ENCODE results near the gene GREM2.

The GREM2 gene

DNA sequence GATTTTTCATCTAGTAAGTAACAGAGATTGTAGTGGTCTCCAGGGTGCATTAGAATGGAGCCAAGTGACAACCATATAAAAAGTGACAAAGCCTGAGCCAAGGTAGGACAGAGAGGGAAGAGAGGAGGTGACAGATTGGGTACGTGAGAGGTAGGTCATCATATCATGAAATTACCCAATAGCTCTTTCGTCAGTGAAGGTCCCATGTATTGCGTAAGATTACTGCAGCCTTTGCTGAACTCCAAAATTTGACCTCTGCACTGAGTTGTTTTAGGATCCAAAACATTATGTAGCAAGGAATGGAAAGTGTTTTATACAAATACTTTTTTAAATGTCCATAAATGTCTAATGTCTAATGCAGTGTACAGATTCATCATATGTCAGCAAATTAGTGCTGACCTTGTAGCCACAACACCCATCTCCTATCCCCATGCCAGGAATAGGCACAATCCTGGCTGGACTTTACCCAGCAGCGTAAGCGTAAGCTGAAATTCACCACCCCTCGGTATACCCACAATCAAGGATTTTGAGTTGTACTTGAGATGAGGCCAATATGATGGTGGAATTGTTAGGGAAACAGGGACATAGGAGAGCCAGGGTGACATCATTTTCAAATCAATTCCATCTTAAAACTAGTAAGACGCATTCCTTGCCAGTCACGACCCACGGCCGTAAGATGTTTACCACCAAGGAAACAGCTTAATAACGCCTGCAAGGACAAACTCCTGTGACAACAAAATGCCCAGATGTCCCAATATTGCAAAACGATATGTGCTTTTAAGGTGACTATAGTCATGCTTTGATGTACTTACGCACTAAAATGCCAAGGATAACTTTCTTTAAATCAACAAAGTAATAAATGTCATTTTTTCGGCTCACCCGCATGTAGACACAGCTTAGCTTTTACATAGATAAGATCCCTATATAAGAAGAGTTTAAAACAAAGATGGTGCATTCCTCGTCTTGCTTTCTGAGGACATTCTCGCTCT lies 38.1 kb upstream of the GREM2 start:
- in situ Hi-C loops (cut with MboI; ENCODE audit: low pct_unique_long_range_greater_than_20kb, low sequenced_read_pairs, unreplicated experiment) = no loop called here
- DNase-seq (ENCODE audit: low spot score) = no peak
- TF ChIP-seq, protein P1, sequence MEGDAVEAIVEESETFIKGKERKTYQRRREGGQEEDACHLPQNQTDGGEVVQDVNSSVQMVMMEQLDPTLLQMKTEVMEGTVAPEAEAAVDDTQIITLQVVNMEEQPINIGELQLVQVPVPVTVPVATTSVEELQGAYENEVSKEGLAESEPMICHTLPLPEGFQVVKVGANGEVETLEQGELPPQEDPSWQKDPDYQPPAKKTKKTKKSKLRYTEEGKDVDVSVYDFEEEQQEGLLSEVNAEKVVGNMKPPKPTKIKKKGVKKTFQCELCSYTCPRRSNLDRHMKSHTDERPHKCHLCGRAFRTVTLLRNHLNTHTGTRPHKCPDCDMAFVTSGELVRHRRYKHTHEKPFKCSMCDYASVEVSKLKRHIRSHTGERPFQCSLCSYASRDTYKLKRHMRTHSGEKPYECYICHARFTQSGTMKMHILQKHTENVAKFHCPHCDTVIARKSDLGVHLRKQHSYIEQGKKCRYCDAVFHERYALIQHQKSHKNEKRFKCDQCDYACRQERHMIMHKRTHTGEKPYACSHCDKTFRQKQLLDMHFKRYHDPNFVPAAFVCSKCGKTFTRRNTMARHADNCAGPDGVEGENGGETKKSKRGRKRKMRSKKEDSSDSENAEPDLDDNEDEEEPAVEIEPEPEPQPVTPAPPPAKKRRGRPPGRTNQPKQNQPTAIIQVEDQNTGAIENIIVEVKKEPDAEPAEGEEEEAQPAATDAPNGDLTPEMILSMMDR (IDR thresholded peaks at IDR 0.05; ENCODE audit: extremely low read depth, insufficient read depth, missing control alignments) = no peak

DNA sequence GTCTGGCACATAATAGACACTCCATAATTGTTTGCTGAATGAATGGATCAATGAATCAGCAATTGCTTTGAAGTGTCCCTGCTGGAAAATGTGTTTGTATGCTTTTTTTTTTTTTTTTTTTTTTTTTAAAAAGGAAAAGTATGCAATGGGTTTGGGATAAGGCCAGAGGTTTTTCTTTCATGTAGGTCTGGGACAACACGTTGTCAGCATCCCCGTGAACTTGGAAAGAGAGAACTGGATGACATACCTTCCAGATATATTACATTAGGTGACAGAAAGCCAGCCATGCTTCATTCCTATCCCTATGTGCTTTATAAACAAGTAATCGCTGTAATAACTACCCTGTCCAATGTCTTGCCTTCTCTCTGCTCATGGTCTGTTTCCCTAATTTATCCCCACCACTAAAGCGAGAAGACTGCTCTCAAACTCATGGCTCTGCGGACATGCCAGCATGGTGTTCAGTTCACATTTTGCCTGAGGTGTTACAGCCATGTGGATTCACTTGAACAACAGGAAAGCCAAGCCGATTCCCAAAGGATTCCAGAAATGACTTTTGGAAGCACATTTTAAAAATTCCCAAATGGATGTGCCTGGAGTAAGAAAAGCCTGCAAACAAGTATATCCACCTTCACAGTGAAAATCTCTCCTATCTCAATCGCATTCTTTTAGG lies 34.8 kb upstream of the GREM2 start:
- no peak for DNase-seq (ENCODE audit: low spot score)
- in situ Hi-C loops (cut with MboI; ENCODE audit: low pct_unique_long_range_greater_than_20kb, low sequenced_read_pairs, unreplicated experiment) = no loop called here
- TF ChIP-seq, protein P1 (IDR thresholded peaks at IDR 0.05; ENCODE audit: extremely low read depth, insufficient read depth, missing control alignments) = no peak

DNA sequence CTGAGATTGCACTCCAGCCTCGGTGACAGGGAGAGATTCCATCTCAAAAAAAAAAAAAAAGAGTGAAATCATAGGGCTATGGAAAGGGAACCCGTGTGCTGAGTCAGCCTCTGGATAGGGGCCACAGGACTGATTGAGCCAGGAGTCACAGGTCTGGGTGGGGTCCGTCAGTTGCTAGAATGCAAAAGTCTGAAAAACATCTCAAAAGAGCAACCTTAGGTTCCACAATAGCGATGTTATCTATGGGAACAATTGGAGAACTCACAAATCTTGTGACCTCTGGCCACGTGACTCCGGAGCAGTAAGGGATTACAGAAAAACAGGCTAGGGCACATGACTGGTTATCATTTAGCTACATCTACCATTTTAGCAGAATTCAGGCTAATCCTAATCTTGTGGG lies 32.8 kb upstream of the GREM2 start:
- no peak for DNase-seq (ENCODE audit: low spot score)
- TF ChIP-seq, protein P1 (IDR thresholded peaks at IDR 0.05; ENCODE audit: extremely low read depth, insufficient read depth, missing control alignments) = no peak
- in situ Hi-C loops (cut with MboI; ENCODE audit: low pct_unique_long_range_greater_than_20kb, low sequenced_read_pairs, unreplicated experiment) = no loop called here

DNA sequence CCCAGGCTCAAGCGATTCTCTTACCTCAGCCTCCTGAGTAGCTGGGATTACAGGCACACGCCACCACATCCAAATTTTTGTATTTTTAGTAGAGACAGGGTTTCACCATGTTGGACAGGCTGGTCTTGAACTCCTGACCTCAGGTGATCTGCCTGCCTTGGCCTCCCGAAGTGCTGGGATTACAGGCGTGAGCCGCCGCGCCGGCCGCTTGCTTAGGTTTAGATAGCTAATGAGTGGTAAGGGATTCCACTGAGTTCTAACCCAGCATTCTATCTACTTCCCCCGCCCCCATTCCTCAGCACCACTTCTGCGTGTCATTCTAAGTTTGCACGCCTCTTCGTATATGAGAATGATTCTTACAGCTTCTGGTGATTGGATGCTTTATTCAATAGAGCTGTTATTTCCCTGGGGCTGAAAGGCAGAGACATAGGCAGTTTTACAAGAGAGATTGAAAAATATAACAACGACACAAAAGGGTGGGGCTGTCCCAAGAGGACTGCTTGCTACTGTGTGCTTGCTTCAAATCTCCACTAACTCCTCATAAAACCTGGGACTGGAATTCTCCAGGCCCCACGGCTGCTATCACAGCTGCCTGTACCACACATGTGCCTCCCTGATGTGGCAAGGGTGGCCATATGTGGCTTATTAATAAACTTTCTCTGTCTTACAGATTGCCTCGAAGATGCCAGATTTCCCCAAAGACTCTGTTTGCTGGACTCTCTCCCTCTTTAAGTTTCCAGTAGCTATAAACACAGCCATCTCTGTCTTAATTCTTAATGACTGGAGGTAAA lies 23.7 kb upstream of the GREM2 start:
- no peak for DNase-seq (ENCODE audit: low spot score)
- TF ChIP-seq, protein P1 (IDR thresholded peaks at IDR 0.05; ENCODE audit: extremely low read depth, insufficient read depth, missing control alignments) = no peak
- in situ Hi-C loops (cut with MboI; ENCODE audit: low pct_unique_long_range_greater_than_20kb, low sequenced_read_pairs, unreplicated experiment) = no loop called here

DNA sequence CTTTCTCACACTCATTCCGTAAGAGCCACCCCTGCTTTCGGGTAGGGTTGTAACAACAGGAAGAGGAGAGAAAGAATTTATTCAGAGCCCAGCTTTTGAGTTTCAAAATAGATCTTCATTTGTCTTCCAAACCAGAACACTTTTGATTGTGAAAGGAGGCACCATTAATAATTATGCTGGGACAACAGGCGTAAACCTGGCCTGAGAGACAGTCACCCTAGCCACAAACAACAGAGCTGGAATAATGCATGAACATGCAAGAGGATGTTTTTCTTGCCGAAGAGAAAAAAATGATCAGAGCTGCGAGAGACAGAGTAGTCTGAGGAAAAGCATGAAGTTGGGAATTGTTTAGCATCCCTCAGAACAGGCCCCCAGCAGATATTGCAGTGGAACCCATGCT lies 18.5 kb upstream of the GREM2 start:
- in situ Hi-C loops (cut with MboI; ENCODE audit: low pct_unique_long_range_greater_than_20kb, low sequenced_read_pairs, unreplicated experiment) = no loop called here
- DNase-seq (ENCODE audit: low spot score) = no peak
- TF ChIP-seq, protein P1 (IDR thresholded peaks at IDR 0.05; ENCODE audit: extremely low read depth, insufficient read depth, missing control alignments) = no peak

DNA sequence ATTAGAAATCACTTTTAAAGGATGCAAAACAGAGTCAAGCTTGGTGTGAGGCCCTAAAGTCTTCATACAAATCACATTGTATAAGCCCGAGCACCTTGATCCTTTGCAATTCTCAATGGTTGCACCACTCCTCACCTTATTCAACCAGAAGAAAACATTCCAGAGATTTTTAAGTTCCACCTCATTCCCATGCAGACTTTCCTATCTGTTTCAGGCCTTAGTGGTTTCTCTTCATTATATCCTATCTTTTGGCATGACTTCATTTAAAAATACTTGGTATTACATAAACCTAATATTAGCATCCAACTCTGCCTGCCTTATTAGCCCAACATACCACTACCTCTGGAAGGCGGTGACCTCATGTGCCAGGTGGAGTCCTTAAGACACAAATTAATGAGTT lies 9.3 kb upstream of the GREM2 start:
- DNase-seq (ENCODE audit: low spot score) = no peak
- TF ChIP-seq, protein P1 (IDR thresholded peaks at IDR 0.05; ENCODE audit: extremely low read depth, insufficient read depth, missing control alignments) = no peak
- in situ Hi-C loops (cut with MboI; ENCODE audit: low pct_unique_long_range_greater_than_20kb, low sequenced_read_pairs, unreplicated experiment) = no loop called here

Measured in GM13977 (cell line).